Colonic mucosa (tissue), 4 donors: ENCODE results near the gene THRA. TPM values are rescaled to one million over a fixed set of nuclear protein-coding genes. Genes with fewer than 3 reads are reported as not detected.

ENCODE experiments used
- DNase-seq: peaks from one replicate; pipeline ENCODE4 v3.0.0-alpha.2; 2020
- H3K27ac ChIP-seq: fragments of 200-600 bp; one replicate; pipeline ENCODE4 v1.8.0; 2021
- H3K27me3 ChIP-seq: fragments of 200-600 bp; one replicate; pipeline ENCODE4 v1.8.0; 2021
- H3K36me3 ChIP-seq: fragments of 200-600 bp; one replicate; pipeline ENCODE4 v1.8.0; 2021
- H3K4me1 ChIP-seq: fragments of 200-600 bp; one replicate; pipeline ENCODE4 v1.8.0; 2021; ENCODE audit warnings: mild to moderate bottlenecking
- H3K4me3 ChIP-seq: fragments of 200-600 bp; one replicate; pipeline ENCODE4 v1.8.0; 2021
- H3K9ac ChIP-seq, 2 donors: one replicate each; pipeline ENCODE4 v1.7.0; 2013; ENCODE audit warnings: control low read depth in 2 of 2, low read depth in 2 of 2, low read length in 2 of 2
- H3K9me3 ChIP-seq: fragments of 200-600 bp; one replicate; pipeline ENCODE4 v1.8.0; 2021
- intact Hi-C: fragments of 100-400 bp; cut with DNase I; formaldehyde crosslinking; loops from one replicate; pipeline ENCODE4 v1.14.1; 2022
- total RNA-seq, 2 donors: library from RNA; stranded (reverse); fragmentation: NEBNext Ultra II Directional in 1 of 2; extraction: Animal tissue kit (Norgen Biotek cat#: 25700) in 1 of 2; gene quantifications; one replicate each; pipeline ENCODE4 v1.2.1, GENCODE V29; 2021
- TF ChIP-seq, protein P1 (sequence below): fragments of 200-600 bp; IDR thresholded peaks from one replicate; pipeline ENCODE4 v1.8.0; 2022; ENCODE audit warnings: antibody characterized with exemption, mild to moderate bottlenecking
- donor health status: healthy.
- donor health status: DM: no; HTN: no; CAD: no.
- donor health status: DM: no; HTN: no; CAD: no.

Gene THRA
- total RNA-seq, 2 donors from 2014 or later: 40.3 to 44.5 TPM

DNA sequence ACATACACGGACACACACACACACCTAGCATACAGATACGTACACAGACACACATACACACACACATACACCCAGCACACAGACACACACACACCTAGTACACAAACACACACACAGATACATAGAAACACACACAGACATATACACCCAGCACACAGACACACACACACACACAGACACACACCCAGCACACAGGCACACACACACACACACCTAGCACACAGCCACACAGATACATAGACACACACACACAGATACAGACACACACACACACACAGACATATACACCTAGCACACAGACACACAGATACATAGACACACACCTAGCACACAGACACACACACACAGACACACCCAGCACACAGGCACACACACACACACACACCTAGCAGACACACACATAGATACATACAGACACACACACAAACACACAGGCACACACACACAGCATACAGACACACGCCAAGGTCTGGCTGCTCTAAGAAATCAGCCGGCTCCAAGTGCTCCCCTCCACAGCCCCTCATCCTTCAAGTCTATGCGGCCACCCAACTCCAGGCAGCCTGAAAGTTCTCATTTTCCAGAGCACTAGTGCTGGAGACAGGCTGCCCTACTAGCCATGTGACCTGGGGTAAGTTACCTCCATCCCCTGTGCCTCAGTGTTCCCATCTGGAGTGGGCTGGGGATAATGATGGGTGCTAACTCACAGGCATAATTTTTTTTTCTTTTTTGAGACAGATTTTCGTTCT, 24.5 kb downstream of the THRA start:
- H3K36me3 ChIP-seq: no peaks in the 10 kb centered on the region
- H3K4me1 ChIP-seq: no peaks in the 10 kb centered on the region
- DNase-seq: no peak
- no peak overlapping the region for H3K27ac ChIP-seq
- H3K9ac ChIP-seq: peak overlapping the region in 1 of 2 donors; percentile 2
- intact Hi-C loops: loop anchor here (5.0 kb wide), 1 partner anchor 75 kb away; no protein-coding TSS in a partner anchor
- H3K27me3 ChIP-seq: no peaks in the 10 kb centered on the region
- TF ChIP-seq, protein P1, sequence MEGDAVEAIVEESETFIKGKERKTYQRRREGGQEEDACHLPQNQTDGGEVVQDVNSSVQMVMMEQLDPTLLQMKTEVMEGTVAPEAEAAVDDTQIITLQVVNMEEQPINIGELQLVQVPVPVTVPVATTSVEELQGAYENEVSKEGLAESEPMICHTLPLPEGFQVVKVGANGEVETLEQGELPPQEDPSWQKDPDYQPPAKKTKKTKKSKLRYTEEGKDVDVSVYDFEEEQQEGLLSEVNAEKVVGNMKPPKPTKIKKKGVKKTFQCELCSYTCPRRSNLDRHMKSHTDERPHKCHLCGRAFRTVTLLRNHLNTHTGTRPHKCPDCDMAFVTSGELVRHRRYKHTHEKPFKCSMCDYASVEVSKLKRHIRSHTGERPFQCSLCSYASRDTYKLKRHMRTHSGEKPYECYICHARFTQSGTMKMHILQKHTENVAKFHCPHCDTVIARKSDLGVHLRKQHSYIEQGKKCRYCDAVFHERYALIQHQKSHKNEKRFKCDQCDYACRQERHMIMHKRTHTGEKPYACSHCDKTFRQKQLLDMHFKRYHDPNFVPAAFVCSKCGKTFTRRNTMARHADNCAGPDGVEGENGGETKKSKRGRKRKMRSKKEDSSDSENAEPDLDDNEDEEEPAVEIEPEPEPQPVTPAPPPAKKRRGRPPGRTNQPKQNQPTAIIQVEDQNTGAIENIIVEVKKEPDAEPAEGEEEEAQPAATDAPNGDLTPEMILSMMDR: no peak
- no peak overlapping the region for H3K4me3 ChIP-seq
- H3K9me3 ChIP-seq: no peaks in the 10 kb centered on the region

DNA sequence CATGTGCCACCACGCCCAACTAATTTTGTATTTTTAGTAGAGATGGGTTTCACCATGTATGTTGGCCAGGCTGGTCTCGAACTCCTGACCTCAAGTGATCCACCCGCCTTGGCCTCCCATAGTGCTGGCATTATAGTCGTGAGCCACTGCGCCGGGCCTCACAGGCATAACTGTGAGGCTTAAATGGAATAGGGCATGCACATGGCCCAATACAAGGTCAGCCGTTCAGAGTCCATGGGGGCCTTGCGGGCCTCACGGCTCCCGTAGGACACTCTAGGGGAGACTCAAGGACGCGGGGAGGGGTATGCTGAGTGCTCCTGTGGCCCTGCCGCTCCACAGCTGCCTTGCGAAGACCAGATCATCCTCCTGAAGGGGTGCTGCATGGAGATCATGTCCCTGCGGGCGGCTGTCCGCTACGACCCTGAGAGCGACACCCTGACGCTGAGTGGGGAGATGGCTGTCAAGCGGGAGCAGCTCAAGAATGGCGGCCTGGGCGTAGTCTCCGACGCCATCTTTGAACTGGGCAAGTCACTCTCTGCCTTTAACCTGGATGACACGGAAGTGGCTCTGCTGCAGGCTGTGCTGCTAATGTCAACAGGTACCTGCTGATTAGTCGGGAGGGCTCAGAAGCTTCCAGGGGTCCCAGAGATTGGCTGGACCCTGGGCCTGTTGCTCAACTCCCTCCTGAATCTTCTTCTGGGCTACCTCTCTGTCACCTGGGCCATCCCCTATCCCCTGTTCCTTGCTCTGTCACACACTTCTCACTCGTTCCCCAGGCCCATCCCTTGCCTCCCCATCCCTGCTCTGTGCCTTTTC, 25.3 kb downstream of the THRA start:
- no peak for DNase-seq
- H3K9ac ChIP-seq: no peak overlapping the region
- intact Hi-C loops: loop anchor here (5.0 kb wide), 1 partner anchor 76 kb away; no protein-coding TSS in a partner anchor
- no peaks in the 10 kb centered on the region for H3K36me3 ChIP-seq
- H3K9me3 ChIP-seq: no peaks in the 10 kb centered on the region
- H3K27ac ChIP-seq: no peak overlapping the region
- TF ChIP-seq, protein P1: no peak
- no peaks in the 10 kb centered on the region for H3K4me1 ChIP-seq
- no peaks in the 10 kb centered on the region for H3K27me3 ChIP-seq
- H3K4me3 ChIP-seq: no peak overlapping the region

GRCh38 chr17:40089077-40089895, 26.5 kb downstream of the THRA start:
- Histone ChIP-seq H3K9me3 (no peaks in the 10 kb centered on the region), H3K4me1 (no peaks in the 10 kb centered on the region), H3K27ac (no peak overlapping the region), H3K36me3 (peaks cover 8% of the 10 kb centered on the region), H3K4me3 (no peak overlapping the region), H3K27me3 (no peaks in the 10 kb centered on the region), H3K9ac (no peak overlapping the region)
- TF ChIP-seq, protein P1: no peak
- no peak for DNase-seq
- intact Hi-C loops: loop anchor here (5.0 kb wide), 1 partner anchor 77 kb away; no protein-coding TSS in a partner anchor

DNA sequence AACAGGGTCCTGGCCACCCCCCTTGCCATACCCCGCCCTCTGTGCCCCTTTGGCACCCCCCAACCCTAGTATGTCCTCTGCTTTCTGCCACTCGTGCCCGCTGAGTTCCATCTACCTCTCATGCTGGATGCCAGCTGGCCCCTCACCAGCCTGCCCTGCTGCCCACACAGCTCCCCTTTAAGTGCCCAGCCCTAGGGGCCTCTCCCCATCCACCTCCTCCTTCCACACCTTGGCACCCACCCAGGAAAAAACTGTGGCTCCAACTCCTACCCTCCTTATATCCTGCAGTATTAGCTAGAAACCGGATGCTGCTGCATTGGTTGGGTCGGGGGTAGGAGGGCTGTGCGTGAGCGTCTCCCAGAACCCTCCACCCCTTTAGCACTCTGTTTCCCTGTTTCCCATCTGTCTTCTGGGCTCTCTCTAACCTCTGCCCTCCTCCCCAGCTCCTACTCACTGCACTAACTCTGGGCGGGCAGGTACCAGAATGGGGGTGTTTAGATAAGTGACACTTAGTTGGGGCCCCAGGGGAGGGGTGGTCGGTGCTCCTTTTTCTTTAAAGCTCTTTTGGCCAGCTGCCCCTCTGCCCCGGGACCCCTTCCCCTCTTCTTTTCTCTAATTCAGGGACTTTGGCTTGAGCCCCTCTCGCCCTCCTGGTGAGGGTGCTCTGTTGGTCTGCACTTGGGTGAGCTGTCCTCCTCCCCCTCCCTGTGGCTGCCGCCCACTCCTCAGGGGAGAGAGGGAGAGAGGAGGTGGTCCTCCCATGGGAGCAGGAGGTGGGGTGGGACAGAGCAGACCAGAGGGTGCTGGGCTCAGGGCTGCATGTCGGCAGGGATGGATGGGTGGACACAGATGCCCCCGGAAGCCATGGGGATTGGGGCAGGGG, 27.7 kb downstream of the THRA start:
- H3K9me3 ChIP-seq: no peaks in the 10 kb centered on the region
- peaks cover 4% of the 10 kb centered on the region for H3K4me1 ChIP-seq
- H3K36me3 ChIP-seq: peaks cover 13% of the 10 kb centered on the region
- no peak for DNase-seq
- TF ChIP-seq, protein P1: no peak
- no peaks in the 10 kb centered on the region for H3K27me3 ChIP-seq
- intact Hi-C loops: no loop called here
- H3K4me3 ChIP-seq: no peak overlapping the region
- no peak overlapping the region for H3K9ac ChIP-seq
- H3K27ac ChIP-seq: no peak overlapping the region
